Activated CD8-positive, alpha-beta T cell treated with anti-CD3 and anti-CD28 coated beads for 36 hours (primary cell): ENCODE measurements around the gene ARHGAP32. TPM values are rescaled to one million over a fixed set of nuclear protein-coding genes. Genes with fewer than 3 reads are reported as not detected.

Source experiments
- ATAC-seq: fragments of 200-7000 bp; cut with Tn5 transposase; one replicate; pipeline ENCODE4 v1.10.0; 2021; ENCODE audit warnings: mild to moderate bottlenecking, moderate library complexity
- CTCF ChIA-PET: fragments of 350-600 bp; sonication (Branson Sonifier 250); formaldehyde crosslinking; loops from one replicate; lab custom pipeline; 2021; ENCODE audit warnings: antibody characterized with exemption; lab: Charles Lee
- POLR2A ChIA-PET: fragments of 350-600 bp; sonication (Branson Sonifier 250); formaldehyde crosslinking; loops from one replicate; lab custom pipeline; 2021; ENCODE audit warnings: antibody characterized with exemption; lab: Charles Lee
- DNase-seq: peaks from one replicate; pipeline ENCODE4 v3.0.0-alpha.2; 2020
- H3K27ac Mint-ChIP-seq: one replicate; pipeline ENCODE4 v1.8.0; 2021; ENCODE audit warnings: mild to moderate bottlenecking, mixed read lengths
- H3K27me3 Mint-ChIP-seq: one replicate; pipeline ENCODE4 v1.8.0; 2021; ENCODE audit warnings: mixed read lengths
- H3K36me3 Mint-ChIP-seq: one replicate; pipeline ENCODE4 v1.8.0; 2021; ENCODE audit warnings: low read depth, mixed read lengths
- H3K4me1 Mint-ChIP-seq: one replicate; pipeline ENCODE4 v1.8.0; 2021; ENCODE audit warnings: low read depth, mixed read lengths
- H3K4me3 Mint-ChIP-seq: one replicate; pipeline ENCODE4 v1.8.0; 2021; ENCODE audit warnings: mild to moderate bottlenecking, moderate library complexity, mixed read lengths
- H3K9me3 Mint-ChIP-seq: one replicate; pipeline ENCODE4 v1.8.0; 2021; ENCODE audit warnings: mixed read lengths
- CTCF ChIP-seq: fragments of 200-600 bp; IDR thresholded peaks from one replicate; pipeline ENCODE4 v1.8.0; 2022; ENCODE audit warnings: antibody characterized with exemption, mild to moderate bottlenecking
- intact Hi-C: fragments of 100-400 bp; cut with micrococcal nuclease; formaldehyde crosslinking; loops from one replicate; pipeline ENCODE4 v1.10.0; 2022
- total RNA-seq, 2 experiments: library from RNA; stranded (reverse); gene quantifications; one replicate each; pipeline ENCODE4 v1.2.3, GENCODE V29; 2021

Gene ARHGAP32
- total RNA-seq, 2 experiments from 2014 or later, result 6.6 to 6.7 TPM

- ATAC-seq, result no peak
- H3K36me3 Mint-ChIP-seq, result no peaks in the 10 kb centered on the region
- no peaks in the 10 kb centered on the region for H3K9me3 Mint-ChIP-seq
- ChIA-PET POLR2A (no interaction called here), CTCF (interaction anchor here (1.0 kb wide), 1 partner anchor 42 kb away, joined by 3 read pairs; no protein-coding TSS in a partner anchor)
- peaks cover 11% of the 10 kb centered on the region for H3K4me1 Mint-ChIP-seq
- H3K27me3 Mint-ChIP-seq, result no peaks in the 10 kb centered on the region
- intact Hi-C loops, result no loop called here
- no peak for DNase-seq
- H3K4me3 Mint-ChIP-seq, result no peak overlapping the region
- TF ChIP-seq CTCF, result no peak
- H3K27ac Mint-ChIP-seq, result no peak overlapping the region
These were observed 265.0 kb downstream of the ARHGAP32 start for GRCh38 chr11:128927108-128927461.

- ChIA-PET CTCF (interaction anchor here (1.0 to 2.5 kb wide), 3 partner anchors 17 to 42 kb away, joined by 3 to 15 read pairs (median 3); no protein-coding TSS in a partner anchor), POLR2A (no interaction called here)
- peaks cover 11% of the 10 kb centered on the region for H3K4me1 Mint-ChIP-seq
- no peaks in the 10 kb centered on the region for H3K36me3 Mint-ChIP-seq
- peaks cover 2% of the 10 kb centered on the region for H3K27me3 Mint-ChIP-seq
- H3K27ac Mint-ChIP-seq, result no peak overlapping the region
- intact Hi-C loops, result no loop called here
- H3K9me3 Mint-ChIP-seq, result no peaks in the 10 kb centered on the region
- TF ChIP-seq CTCF, result no peak
- ATAC-seq, result no peak
- DNase-seq, result no peak
- no peak overlapping the region for H3K4me3 Mint-ChIP-seq
These were observed 265.6 kb downstream of the ARHGAP32 start for GRCh38 chr11:128926437-128927107.

DNA sequence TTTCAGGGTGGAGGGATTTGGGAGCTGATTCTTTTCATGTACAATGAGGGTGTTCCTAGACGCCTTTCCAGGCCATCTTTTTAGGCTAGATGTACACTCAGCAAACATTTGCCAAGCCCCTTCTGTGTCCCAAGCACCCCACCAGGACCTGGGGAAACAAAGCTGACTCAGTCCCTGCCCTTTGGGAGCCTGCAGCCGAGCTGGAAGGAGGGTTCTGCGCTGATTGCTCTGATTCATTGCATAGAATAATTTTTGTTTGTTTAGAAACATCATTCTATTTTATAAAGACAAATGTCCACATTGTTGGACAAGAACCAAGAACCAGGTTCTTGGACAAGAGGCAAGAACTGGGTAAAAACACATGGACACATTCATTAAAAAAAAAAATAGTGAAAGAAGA lies 266.1 kb downstream of the ARHGAP32 start:
- ChIA-PET CTCF (interaction anchor here (1.0 to 2.5 kb wide), 3 partner anchors 13 to 41 kb away, joined by 3 to 15 read pairs (median 3); no protein-coding TSS in a partner anchor), POLR2A (no interaction called here)
- no peak overlapping the region for H3K4me3 Mint-ChIP-seq
- no peak for TF ChIP-seq CTCF
- H3K4me1 Mint-ChIP-seq, result peaks cover 11% of the 10 kb centered on the region
- no peaks in the 10 kb centered on the region for H3K9me3 Mint-ChIP-seq
- no peak for DNase-seq
- intact Hi-C loops, result no loop called here
- H3K36me3 Mint-ChIP-seq, result no peaks in the 10 kb centered on the region
- H3K27me3 Mint-ChIP-seq, result peaks cover 2% of the 10 kb centered on the region
- no peak for ATAC-seq
- H3K27ac Mint-ChIP-seq, result no peak overlapping the region

DNA sequence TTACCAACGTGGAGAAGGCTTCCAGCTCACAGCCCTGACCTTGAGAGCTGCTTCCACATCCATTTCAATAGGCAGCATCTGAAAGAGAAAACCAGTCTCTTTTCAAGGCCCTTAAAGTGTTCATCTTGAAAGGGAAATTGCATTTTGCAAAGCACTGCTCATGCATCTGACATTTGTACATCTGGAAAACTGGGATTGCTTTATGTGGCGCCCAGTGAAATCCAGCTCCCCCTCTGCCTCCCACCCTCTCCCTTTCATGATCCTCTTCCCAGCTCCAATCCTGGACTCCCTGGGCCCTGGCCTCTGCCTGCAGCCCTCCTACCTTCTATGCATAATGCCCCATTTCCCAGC lies 266.9 kb downstream of the ARHGAP32 start:
- no peak for DNase-seq
- peaks cover 2% of the 10 kb centered on the region for H3K27me3 Mint-ChIP-seq
- TF ChIP-seq CTCF, result no peak
- no peak overlapping the region for H3K27ac Mint-ChIP-seq
- no peaks in the 10 kb centered on the region for H3K9me3 Mint-ChIP-seq
- ChIA-PET CTCF (interaction anchor here (1.0 to 2.5 kb wide), 4 partner anchors 14 to 40 kb away, joined by 3 to 15 read pairs (median 4); no protein-coding TSS in a partner anchor), POLR2A (no interaction called here)
- H3K4me1 Mint-ChIP-seq, result peaks cover 11% of the 10 kb centered on the region
- intact Hi-C loops, result no loop called here
- ATAC-seq, result no peak
- no peaks in the 10 kb centered on the region for H3K36me3 Mint-ChIP-seq
- no peak overlapping the region for H3K4me3 Mint-ChIP-seq

DNA sequence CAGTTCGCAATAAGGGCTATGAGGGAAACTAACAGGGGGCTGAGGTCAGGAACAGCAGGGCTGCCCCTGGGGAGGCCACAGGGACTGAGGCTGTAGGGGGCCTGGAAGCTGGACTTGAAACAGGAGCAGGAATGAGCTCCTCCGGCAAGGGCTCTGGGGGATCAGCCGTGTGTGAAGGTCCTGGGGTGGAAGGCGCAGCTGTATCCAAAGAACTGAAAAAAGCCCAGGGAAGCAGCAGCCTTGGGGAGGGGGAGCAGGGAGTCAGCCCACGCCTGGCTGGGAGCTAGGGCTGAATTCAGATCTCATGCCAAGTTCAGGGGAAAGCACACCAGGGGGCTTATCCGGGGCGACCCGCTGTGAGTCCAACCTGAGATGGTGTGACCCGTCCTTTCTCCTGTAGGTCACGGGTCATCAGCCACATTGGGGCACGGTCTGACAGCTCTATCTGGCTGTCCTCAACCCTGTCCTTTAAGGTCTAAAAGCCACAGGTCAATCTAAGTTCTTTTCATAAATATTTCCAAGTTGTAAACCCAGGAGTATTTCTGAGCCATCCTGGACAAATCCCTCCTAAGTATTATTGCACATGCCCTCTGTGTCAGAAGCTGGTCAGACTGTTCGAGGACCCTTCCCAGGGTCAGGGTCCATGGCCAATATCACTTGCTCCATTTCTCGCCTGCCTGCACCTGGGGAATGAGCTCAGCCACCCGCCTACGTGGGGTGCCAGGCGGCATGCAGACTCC lies 267.4 kb downstream of the ARHGAP32 start:
- H3K9me3 Mint-ChIP-seq, result no peaks in the 10 kb centered on the region
- H3K27ac Mint-ChIP-seq, result no peak overlapping the region
- H3K27me3 Mint-ChIP-seq, result peaks cover 2% of the 10 kb centered on the region
- ChIA-PET CTCF (interaction anchor here (1.0 to 2.5 kb wide), 3 partner anchors 14 to 40 kb away, joined by 3 to 15 read pairs (median 6); no protein-coding TSS in a partner anchor), POLR2A (no interaction called here)
- H3K4me3 Mint-ChIP-seq, result no peak overlapping the region
- peaks cover 11% of the 10 kb centered on the region for H3K4me1 Mint-ChIP-seq
- no peak for ATAC-seq
- no peak for DNase-seq
- no peak for TF ChIP-seq CTCF
- intact Hi-C loops, result no loop called here
- H3K36me3 Mint-ChIP-seq, result no peaks in the 10 kb centered on the region
